Heart left ventricle (tissue), 13 donors: ENCODE data around the gene CREBBP.

ENCODE experiments used
- CTCF ChIP-seq, 12 donors: fragments of 200-600 bp; sonication (generic) in 4 of 12; IDR thresholded peaks; one replicate each; pipeline versions ENCODE4 v1.5.0 to v1.8.0; 2018 to 2022; ENCODE audit warnings: antibody characterized with exemption in 12 of 12, mild to moderate bottlenecking in 5 of 12
- POLR2A ChIP-seq, 2 donors: fragments of 450-650 bp; IDR thresholded peaks; one replicate each; pipeline ENCODE4 v1.6.1; 2017; ENCODE audit warnings: antibody characterized with exemption in 2 of 2, mild to moderate bottlenecking in 2 of 2, moderate library complexity in 2 of 2
- donor health status: ischemic (EF 13 %, LVEDD 7.1; RV severe dilation, severe dysfunction).
- donor health status: DM: no; HTN: yes; CAD: no.
- donor health status: DM: no; HTN: no; CAD: no.
- donor health status: ischemic (EF 25% LVEDD 6.9; RV normal size, moderate dysfunction).
- donor health status: ischemic (EF 25% LVEDD 5.7; RV mildly dilated, moderate dysfunction).
- donor health status: ischemic (EF 35%, LVEDD 5.7; RV mildly dilated, moderate dysfunction).
- donor health status: nonischemic (EF 11% LVEDD 7.7; RV severe dilation, severe dysfunction).
- donor health status: DM: yes; HTN: yes; CAD: no.
- donor health status: PGD.
- donor health status: ischemic (EF 29% LVEDD 5.4; RV normal size, mild dysfunction).
- donor health status: nonischemic (EF 23%, LVEDD 6.1; RV moderate dilation, normal function).

GRCh38 chr16:3922241-3922640, 41.7 kb upstream of the CREBBP start:
- TF ChIP-seq CTCF (IDR thresholded peaks at IDR 0.05) (no peak), POLR2A (IDR thresholded peaks at IDR 0.05) (no peak)
